HG03108 (cell line): ENCODE results near the gene SLC47A1.
A peak's percentile ranks its signal among the peaks of the same experiment; 100 is the strongest.
"Not testable (repeated sequence)": the region's sequence is repeated elsewhere in the genome, so short reads cannot be mapped to it uniquely, and the experiment has no call there.

Experiments used
- ATAC-seq: cut with Tn5 transposase; IDR thresholded peaks from one replicate; pipeline ENCODE4 v1.9.1; 2021; ENCODE audit warnings: moderate library complexity; ENCODE audit not compliant: unreplicated experiment

The SLC47A1 gene, protein sequence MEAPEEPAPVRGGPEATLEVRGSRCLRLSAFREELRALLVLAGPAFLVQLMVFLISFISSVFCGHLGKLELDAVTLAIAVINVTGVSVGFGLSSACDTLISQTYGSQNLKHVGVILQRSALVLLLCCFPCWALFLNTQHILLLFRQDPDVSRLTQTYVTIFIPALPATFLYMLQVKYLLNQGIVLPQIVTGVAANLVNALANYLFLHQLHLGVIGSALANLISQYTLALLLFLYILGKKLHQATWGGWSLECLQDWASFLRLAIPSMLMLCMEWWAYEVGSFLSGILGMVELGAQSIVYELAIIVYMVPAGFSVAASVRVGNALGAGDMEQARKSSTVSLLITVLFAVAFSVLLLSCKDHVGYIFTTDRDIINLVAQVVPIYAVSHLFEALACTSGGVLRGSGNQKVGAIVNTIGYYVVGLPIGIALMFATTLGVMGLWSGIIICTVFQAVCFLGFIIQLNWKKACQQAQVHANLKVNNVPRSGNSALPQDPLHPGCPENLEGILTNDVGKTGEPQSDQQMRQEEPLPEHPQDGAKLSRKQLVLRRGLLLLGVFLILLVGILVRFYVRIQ

DNA sequence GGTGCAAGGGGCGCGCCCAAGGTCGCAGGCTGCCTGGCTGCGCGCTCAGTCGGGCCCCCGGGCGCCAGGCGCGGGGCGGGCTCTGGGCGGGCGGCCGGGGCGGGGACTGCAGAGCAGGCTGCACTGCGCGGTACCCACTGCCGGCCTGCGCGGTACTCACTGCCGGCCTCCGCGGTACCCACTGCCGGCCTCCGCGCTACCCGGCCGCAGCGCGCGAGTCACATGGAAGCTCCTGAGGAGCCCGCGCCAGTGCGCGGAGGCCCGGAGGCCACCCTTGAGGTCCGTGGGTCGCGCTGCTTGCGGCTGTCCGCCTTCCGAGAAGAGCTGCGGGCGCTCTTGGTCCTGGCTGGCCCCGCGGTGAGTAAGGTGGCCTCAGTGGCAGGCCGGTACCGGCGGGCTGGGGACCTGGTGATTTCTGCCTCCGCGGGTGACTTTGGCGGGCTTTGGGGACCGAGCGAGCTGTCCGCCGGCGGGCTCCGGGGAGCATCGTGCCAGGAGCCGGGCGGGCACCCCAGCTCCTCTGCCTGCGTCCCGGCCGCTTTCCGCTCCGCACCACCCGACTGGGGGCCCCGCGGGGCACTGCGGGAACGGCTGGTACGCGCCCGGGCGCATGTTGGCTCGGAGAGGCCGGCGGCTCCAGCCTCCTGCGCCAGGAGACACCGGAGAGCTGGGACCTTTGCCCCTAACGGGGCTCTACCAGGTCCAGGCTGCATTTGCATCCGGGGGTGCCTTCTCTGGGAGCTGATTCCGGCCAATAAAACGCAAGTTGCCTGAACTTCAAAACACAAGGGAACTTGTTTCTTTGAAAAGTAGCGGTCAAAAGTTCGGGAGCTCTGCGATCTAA, at the start of gene SLC47A1:
Gene SLC47A1 (plus strand): TSS at position 137 of the 844 bp plus-strand sequence. CDS start 86 bp downstream, at position 223.
- ATAC-seq = no peak

- no peak for ATAC-seq
Observed at GRCh38 chr17:19485800-19486340, 47.8 kb upstream of the SLC47A1 start.

DNA sequence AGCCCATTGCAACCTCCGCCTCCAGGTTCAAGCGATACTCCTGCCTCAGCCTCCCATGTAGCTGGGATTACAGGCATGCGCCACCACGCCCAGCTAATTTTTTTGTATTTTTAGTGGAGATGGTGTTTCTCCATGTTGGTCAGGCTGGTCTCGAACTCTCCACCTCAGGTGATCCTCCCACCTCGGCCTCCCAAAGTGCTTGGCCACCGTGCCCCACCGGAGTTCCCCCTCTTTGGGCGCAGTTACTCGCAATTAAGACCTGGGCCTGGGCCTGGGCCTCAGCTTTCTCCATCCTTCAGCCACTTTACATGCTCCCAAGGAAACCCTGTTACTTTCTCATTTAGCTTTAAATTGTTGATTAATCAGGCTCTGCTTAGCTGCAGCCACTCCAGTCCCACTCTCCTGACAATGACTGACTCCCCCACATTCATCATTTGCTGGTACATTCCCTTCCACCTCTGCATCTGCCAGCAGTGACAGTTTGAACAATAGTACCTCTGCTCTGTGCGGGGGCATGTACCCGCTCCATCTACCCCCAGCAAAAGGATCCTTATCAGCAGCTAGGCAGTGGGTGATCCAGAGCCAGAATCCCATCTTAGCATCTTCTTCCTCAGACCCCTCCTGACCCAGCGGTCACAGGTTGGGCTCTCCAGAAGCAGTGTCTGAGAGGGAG, 47.2 kb upstream of the SLC47A1 start:
- no peak for ATAC-seq

GRCh38 chr17:19487024-19487600, 46.5 kb upstream of the SLC47A1 start:
- no peak for ATAC-seq

DNA sequence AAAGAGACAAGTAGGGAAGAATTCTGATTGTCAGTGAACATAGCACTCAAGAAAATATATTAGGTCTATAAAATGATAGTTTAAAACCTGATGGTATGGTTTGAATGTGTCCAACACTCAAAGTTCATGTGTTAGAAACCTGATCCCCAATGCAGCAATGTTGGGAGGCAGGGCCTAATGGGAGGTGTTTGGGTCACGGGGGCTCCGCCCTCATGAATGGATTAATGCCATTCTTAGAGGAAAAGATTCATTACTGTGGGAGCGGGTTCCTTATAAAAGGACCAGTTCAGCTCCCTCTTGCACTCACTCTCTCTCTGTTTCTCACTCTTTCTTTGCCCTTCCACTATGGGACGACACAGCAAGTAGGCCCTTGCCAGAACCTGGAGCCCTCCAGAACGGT, 41.5 kb upstream of the SLC47A1 start:
- ATAC-seq = no peak

DNA sequence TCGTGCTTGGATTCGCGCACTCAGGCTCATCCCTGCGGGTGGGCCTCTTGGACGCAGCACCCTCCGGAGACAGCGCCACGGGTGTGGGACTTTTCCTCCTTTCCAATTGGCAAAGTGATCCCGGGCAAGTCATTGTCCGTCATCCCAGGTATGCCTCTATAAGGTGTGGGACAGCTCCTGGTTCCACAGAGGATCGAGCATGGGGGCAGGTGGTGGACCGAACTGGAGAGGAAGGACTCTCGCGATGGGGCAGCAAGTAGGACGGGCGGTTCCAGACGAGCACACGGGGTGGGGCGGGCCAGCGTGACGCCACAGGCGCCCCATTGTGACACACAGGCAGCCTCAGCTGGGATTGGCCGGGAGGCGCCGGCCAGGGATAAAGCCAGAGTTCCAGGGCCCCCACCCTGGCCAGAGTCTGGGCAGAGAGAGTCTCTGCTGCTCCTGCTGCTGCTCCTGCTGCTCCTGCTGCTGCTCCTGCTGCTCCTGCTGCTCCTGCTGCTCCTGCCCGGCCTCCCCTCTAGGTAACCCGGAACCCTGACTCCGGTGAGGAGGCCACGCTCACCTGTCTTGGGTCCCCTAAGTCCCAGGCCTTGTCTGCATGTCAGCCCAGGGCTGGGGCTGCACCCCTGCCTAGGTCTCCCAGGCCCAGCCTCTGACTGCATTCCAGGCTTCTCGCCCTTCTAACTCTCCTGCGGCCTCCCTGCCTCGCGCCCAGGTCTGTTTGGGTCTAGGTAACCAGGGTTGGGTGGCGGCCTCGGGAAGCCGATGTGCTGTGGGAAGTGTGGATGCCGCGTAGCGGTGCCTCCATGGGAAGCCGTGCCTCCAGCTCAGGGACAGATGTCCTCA, 38.5 kb upstream of the SLC47A1 start:
- ATAC-seq = no peak

DNA sequence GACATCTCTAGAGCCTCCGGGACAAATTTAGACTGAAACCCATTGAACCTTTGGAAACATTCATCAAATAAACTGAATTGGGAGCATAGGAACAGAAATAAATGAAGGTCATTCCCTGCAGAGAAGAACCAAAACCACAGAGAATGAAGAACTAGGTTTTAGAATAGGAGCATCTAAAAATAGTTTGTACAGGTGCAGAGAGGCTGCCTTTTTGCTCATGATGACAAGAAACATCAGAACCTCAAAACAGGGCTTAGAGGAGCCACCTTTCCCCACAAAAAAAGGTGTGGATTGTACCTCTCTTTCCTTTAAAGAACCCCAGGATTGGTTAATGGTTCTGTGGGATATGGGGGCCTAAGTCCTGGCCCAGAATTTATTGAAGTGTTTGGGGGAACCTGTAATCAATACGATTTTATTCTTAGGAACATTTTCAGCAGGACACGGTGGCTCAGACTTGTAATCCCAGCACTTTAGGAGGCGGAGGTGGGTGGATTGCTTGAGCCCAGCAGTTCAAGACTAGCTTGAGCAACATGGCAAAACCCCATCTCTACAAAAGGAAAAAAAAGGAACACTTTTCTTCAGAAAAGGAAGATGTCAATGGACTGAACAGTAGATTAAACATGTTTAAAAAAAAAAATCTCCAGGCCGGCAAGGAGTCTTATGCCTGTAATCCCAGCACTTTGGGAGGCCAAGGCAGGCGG, 37.7 kb upstream of the SLC47A1 start:
- ATAC-seq = no peak

DNA sequence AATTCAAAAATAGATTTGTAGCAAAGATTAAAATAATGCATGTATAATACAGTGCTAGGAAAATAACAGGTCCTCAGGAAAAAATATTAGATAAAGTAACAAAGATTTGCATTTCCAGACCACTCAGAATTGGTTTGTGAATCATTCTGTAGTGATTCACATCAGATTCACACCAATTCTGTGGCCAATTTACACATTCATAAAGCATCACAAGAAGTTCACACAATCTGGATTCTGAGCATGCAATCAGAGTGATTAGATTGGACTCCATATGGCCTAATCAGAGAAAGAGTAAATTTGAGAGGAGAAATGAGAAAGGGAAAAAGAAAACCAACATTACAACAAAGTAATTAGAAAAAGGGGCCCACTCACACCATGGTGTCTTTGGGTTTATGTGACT, 36.0 kb upstream of the SLC47A1 start:
- ATAC-seq = no peak

- no peak for ATAC-seq
Observed at GRCh38 chr17:19501219-19501618, 32.4 kb upstream of the SLC47A1 start.

DNA sequence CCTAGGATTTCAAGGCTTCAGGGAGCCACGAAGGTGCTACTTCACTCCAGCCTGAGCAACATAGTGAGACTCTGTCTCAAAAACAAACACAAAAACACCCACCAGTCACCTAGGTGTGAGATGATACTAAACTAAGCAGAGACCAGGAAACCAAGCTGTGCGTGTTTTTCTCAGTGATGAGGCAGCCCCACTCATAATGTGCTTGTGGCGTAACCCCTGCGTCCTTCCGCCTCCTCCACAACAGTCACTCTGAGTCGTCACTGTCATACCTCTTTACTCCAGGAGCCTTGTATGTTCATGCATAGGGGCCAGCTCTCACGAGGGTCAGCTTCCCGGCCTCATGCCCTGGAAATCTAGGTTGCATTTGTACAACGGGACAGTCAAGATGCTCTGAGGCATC, 31.1 kb upstream of the SLC47A1 start:
- no peak for ATAC-seq

- not testable (repeated sequence) for ATAC-seq
Observed at GRCh38 chr17:19505561-19505960, 28.1 kb upstream of the SLC47A1 start.

DNA sequence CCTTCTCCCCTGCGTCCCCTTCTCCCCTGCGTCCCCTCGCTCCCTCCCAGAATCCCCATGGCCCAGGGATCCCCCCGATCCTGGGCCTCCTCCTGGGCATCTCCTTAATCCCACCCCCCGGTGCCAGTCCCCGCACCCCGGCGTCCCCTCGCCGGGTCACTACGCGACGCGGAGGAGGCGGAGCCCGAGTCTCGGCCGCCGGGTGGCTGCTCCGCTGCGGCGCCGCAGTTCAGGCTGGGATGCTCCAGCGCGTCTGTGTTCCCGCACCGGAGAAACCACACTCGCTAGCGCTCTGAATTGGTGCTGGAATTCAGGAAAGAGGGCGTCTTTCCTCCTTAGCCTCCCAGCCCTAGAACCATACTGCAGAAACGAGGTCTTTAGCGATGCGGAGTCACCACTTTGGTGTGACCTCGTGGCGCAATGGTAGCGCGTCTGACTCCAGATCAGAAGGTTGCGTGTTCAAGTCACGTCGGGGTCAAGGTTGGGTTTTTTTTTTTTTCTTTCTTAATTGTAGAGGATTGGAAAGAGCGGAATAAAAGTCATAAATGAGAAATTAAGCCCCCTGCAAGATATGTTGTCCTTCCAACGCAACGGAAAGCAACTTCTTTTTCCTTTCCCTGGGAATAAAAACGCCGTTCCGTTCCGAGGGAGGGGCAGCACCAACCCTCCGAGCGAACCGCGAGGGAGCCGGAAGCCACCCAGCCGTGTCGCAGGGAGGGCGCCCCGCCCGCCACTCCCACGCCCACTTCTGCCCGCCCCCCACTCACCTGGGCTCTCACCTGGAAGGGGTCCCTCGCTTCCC, 25.7 kb upstream of the SLC47A1 start:
- ATAC-seq = peak; percentile 54

DNA sequence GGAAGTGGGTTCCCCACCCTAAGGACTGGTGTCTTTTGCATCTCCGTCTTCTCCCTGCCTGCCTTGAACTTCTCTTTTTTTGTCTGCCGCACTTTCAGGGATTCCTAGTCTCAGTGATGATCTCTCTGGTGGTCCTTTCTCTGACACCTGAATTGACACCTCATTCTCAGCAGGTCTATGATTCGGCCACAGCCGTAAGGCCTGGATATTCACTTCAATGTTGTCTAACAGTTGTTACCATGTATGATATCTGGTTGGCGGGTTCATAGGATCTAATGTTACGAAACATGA, 25.1 kb upstream of the SLC47A1 start:
- ATAC-seq = no peak

- not testable (repeated sequence) for ATAC-seq
Observed at GRCh38 chr17:19509281-19509852, 24.3 kb upstream of the SLC47A1 start.

GRCh38 chr17:19510903-19511302, 22.8 kb upstream of the SLC47A1 start:
- ATAC-seq = no peak

GRCh38 chr17:19513897-19514488, 19.7 kb upstream of the SLC47A1 start:
- ATAC-seq = no peak

DNA sequence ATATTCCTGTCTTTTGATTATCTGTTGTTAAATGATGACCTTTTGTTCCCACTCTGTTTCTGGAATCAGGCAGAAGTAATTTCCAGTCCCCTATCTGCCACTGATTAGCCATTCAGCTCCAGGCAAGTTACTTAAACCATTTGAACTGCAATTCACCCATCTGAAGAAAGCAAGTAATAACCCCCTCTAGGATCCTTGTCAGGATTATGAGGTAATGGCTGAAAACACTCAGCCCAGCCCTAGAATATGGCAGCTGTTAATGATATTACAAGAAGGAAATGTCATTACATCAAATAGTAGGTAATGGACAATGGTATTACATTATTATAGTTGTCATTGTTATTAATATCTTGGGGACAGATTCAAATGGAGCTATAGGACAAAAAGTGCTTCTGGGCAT, 16.0 kb upstream of the SLC47A1 start:
- ATAC-seq = no peak
